Kidney epithelial cell (primary cell): ENCODE measurements around the gene NCL. TPM values are rescaled to one million over a fixed set of nuclear protein-coding genes. Genes with fewer than 3 reads are reported as not detected.

Experiments used
- DNase-seq: peaks from one replicate; pipeline ENCODE4 v3.0.0-alpha.2; 2010; ENCODE audit warnings: low read depth
- H3K27me3 ChIP-seq: 2 replicates; pipeline ENCODE4 v1.6.0; 2011; ENCODE audit warnings: low read length; ENCODE audit not compliant: control insufficient read depth, insufficient read depth
- H3K36me3 ChIP-seq: 2 replicates; pipeline ENCODE4 v1.5.1; 2011; ENCODE audit warnings: low read length; ENCODE audit not compliant: control insufficient read depth, insufficient read depth
- H3K4me3 ChIP-seq: 2 replicates; pipeline ENCODE4 v1.5.1; 2011; ENCODE audit warnings: low read depth, mild to moderate bottlenecking, control low read depth, low read length
- total RNA-seq: library from RNA; depleted of rRNA; stranded (reverse); fragments of >200 nt; gene quantifications from 2 replicates; pipeline ENCODE4 v1.2.3, GENCODE V29; 2015
- TF ChIP-seq, protein P1 (sequence below): IDR thresholded peaks from 2 replicates; pipeline ENCODE4 v1.5.1; 2011; ENCODE audit warnings: mild to moderate bottlenecking, moderate library complexity, low read length, control low read depth, inconsistent platforms; ENCODE audit not compliant: insufficient read depth, poor library complexity, severe bottlenecking

The NCL gene
- total RNA-seq, 1 donor from 2014 or later, result 160 TPM

DNA sequence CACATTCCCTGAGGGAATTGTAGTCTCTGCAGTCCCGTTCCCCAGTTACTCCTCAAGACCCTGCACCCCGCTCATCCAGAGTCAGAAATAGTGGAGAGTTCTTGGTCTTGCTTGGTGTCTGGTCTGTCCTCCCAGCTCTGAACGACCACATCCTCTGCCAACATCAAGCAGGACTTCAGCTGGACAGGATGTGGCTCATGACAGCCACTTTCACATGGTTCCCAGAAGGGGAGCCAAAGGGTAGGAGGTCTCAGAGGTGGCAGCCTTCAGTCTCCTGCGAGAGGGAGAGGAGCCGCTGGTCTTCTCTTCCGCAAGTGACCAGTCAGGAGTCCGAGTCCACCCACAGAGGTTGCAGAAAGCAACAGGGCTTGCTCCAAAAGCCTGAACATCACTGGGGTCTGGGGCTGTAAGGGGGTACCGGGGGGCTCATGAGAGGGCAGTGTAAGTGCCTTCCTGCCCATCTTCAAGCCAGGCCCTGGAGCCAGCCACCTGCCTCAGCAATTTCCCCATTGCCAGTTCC lies 38.9 kb downstream of the NCL start:
- TF ChIP-seq, protein P1, sequence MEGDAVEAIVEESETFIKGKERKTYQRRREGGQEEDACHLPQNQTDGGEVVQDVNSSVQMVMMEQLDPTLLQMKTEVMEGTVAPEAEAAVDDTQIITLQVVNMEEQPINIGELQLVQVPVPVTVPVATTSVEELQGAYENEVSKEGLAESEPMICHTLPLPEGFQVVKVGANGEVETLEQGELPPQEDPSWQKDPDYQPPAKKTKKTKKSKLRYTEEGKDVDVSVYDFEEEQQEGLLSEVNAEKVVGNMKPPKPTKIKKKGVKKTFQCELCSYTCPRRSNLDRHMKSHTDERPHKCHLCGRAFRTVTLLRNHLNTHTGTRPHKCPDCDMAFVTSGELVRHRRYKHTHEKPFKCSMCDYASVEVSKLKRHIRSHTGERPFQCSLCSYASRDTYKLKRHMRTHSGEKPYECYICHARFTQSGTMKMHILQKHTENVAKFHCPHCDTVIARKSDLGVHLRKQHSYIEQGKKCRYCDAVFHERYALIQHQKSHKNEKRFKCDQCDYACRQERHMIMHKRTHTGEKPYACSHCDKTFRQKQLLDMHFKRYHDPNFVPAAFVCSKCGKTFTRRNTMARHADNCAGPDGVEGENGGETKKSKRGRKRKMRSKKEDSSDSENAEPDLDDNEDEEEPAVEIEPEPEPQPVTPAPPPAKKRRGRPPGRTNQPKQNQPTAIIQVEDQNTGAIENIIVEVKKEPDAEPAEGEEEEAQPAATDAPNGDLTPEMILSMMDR, result no peak
- DNase-seq, result no peak
- H3K4me3 ChIP-seq, result no peak overlapping the region
- no peaks in the 10 kb centered on the region for H3K27me3 ChIP-seq
- no peaks in the 10 kb centered on the region for H3K36me3 ChIP-seq

DNA sequence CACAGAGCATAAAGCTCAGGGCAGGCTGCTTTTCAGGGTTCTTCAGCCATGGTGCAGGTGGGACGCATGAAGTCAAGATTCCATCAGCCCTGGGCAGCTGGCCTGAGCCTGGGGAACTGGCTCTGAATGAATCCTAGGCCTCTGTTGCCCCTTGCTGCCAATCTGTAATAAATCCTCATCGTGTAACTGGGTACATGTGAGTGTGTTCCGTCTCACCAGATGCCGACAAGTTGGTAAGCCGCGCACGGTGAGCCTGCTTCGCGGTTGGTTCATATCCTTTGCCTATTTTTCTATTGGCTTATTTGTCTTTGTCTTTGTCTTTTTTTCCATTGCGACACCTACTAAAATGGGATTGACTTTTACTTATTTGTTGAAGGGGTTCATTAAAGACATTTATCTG lies 41.1 kb downstream of the NCL start:
- TF ChIP-seq, protein P1, result no peak
- no peaks in the 10 kb centered on the region for H3K36me3 ChIP-seq
- DNase-seq, result no peak
- H3K27me3 ChIP-seq, result no peaks in the 10 kb centered on the region
- H3K4me3 ChIP-seq, result no peak overlapping the region

DNA sequence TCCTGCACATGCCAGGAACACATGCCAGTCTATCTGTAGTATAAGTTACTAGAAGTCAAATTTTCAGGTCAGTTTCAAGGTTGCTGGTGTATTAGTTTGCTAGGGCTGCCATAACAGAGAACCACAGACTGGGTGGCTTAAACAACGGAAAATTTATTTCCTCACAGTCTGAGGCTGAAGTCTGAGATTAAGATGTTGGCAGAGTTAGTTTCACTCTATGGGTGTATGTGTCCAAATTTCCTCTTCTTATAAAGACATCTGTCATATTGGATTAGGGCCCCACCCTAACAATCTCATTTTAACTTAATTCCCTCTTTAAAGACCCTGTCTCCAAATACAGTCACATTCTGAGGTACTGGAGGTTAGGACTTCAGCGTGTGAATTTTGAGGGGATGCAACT lies 42.2 kb downstream of the NCL start:
- no peak for DNase-seq
- no peaks in the 10 kb centered on the region for H3K27me3 ChIP-seq
- H3K4me3 ChIP-seq, result no peak overlapping the region
- no peaks in the 10 kb centered on the region for H3K36me3 ChIP-seq
- TF ChIP-seq, protein P1, result no peak

DNA sequence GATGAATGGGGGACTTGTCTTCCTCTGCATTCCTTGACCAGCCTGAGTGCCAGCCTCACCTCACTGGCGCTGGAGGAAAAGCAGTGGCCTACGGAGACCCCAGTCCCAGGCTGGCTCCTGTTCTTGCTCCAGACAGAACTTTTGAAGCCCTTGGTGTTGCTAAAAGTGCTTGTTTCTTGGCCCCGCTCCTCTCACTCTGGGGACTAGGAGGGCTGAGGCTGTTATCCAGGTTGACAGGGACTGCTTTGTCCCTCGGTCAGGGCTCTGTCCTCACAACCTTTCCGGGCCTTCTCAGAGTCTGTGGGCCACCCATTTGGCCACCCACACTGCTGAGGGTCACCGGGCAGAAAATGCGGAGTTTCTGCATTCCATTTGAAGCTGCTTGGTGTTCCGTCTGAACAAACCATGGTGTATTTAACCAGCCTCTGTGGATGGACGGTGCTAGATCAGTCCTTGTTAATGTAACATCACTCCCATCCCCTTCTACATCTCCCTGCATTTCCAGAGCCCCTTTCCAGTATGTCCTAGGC lies 43.2 kb downstream of the NCL start:
- no peak overlapping the region for H3K4me3 ChIP-seq
- H3K27me3 ChIP-seq, result no peaks in the 10 kb centered on the region
- no peaks in the 10 kb centered on the region for H3K36me3 ChIP-seq
- TF ChIP-seq, protein P1, result no peak
- DNase-seq, result no peak

DNA sequence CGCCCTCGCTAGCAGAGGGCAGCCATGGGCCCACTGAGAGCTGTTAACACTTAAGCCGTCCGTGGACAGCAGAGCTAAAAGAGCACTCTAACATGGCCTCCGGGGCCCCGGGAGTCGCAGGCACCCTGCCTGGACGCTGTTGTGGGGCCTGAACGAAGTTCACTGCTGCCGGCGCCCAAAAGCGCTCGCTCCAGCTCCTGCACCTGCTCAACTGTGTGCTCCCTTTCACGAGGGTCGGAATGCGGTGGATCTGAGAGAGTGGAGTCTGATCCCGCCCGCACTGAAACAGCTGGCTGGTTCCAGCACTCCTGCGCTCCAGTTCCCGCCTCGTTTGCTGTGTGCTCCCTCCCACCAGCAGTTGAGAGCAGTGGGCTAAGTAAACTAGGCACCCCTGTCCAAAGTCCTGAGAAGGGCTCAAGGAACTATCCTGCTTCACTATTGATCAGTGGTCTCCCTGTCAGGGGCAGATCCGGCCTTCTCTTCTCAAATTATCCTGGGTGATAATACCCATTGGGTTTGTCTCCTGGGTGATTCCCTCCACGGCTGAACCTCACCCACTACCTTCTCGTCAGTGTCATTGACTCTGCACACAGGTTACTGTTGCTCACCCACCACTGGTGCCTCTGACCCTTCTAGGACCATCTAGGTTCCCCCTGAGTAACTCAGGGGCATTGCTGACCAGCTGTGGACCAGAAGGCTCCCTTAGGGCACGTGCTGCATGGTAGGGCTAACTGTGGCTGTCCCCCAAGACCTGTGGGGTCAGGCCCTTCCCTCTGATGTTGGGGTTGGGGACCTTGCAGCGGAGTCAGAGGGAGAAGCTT lies 45.3 kb downstream of the NCL start:
- no peaks in the 10 kb centered on the region for H3K27me3 ChIP-seq
- TF ChIP-seq, protein P1, result no peak

More for the DNA sequence above, 45.3 kb downstream of the NCL start:
- Histone ChIP-seq H3K36me3 (no peaks in the 10 kb centered on the region), H3K4me3 (no peak overlapping the region)
- DNase-seq, result no peak
